Kidney (tissue), 14 donors: ENCODE measurements around the gene MTHFS. TPM values are rescaled to one million over a fixed set of nuclear protein-coding genes. Genes with fewer than 3 reads are reported as not detected.

Experiments used
- DNase-seq, 5 donors: peaks; one replicate each; pipeline ENCODE4 v3.0.0-alpha.2; 2013 to 2020
- FAIRE-seq: peaks from 2 replicates; lab custom pipeline; 2012; peaks lifted over from hg19 to GRCh38; lab: Jason Lieb, UNC
- H3K27ac ChIP-seq, 2 donors: one replicate each; pipeline ENCODE4 v1.7.0; 2013; ENCODE audit warnings: low read depth in 2 of 2, low read length in 2 of 2, inconsistent platforms in 1 of 2
- H3K27me3 ChIP-seq: one replicate; pipeline ENCODE4 v1.7.1; 2013; ENCODE audit warnings: low read length, inconsistent platforms; ENCODE audit not compliant: control insufficient read depth, insufficient read depth
- H3K36me3 ChIP-seq, 3 donors: one replicate each; pipeline versions ENCODE4 v1.7.0 to v1.7.1; 2013; ENCODE audit warnings: low read length in 3 of 3, control low read depth in 1 of 3, inconsistent platforms in 1 of 3; ENCODE audit not compliant: insufficient read depth in 3 of 3, control insufficient read depth in 2 of 3
- H3K4me1 ChIP-seq, 3 donors: one replicate each; pipeline versions ENCODE4 v1.7.0 to v1.7.1; 2013; ENCODE audit warnings: low read length in 3 of 3, inconsistent platforms in 1 of 3, low read depth in 1 of 3; ENCODE audit not compliant: control insufficient read depth in 2 of 3, insufficient read depth in 2 of 3
- H3K4me3 ChIP-seq, 3 donors: one replicate each; pipeline versions ENCODE4 v1.7.0 to v1.8.1; 2013; ENCODE audit warnings: low read length in 3 of 3, control low read depth in 1 of 3, inconsistent platforms in 1 of 3
- H3K9ac ChIP-seq, 3 donors: one replicate each; pipeline versions ENCODE4 v1.7.0 to v1.7.1; 2013; ENCODE audit warnings: low read length in 3 of 3, control low read depth in 1 of 3, inconsistent platforms in 1 of 3
- H3K9me3 ChIP-seq, 3 donors: one replicate each; pipeline versions ENCODE4 v1.7.0 to v1.7.1; 2013; ENCODE audit warnings: low read length in 3 of 3, control low read depth in 1 of 3, inconsistent platforms in 1 of 3; ENCODE audit not compliant: control insufficient read depth in 2 of 3, insufficient read depth in 1 of 3
- intact Hi-C: fragments of 100-400 bp; cut with DNase I; formaldehyde crosslinking; loops from one replicate; pipeline ENCODE4 v1.11.1; 2022
- polyA plus RNA-seq: library from polyadenylated mRNA; stranded (reverse); fragments of 350-450 nt; fragmentation: Illumina TruSeq; extraction: RNeasy Lipid Tissue Mini Kit (QIAGEN cat#74804); gene quantifications from one replicate; pipeline ENCODE4 v1.2.3, GENCODE V29; 2014; ENCODE audit warnings: low read depth, low replicate concordance; ENCODE audit not compliant: insufficient read depth
- total RNA-seq: library from RNA; stranded (reverse); fragmentation: NEBNext Ultra II Directional; extraction: Animal tissue kit (Norgen Biotek cat#: 25700); gene quantifications from one replicate; pipeline ENCODE4 v1.2.1, GENCODE V29; 2021
- TF ChIP-seq, protein P1 (sequence below): IDR thresholded peaks from 3 replicates; pipeline ENCODE4 v1.5.1; 2012; ENCODE audit warnings: mild to moderate bottlenecking, moderate library complexity, borderline replicate concordance; ENCODE audit not compliant: insufficient read depth; ENCODE audit errors: extremely low read depth
- donor health status: control.
- donor health status: control.
- donor health status: control.
- donor health status: control.
- donor health status: control.
- donor health status: DM: yes; HTN: yes; CAD: no.
- donor health status: Normal renal cell carcinoma (clear cell type).

The MTHFS gene
- total and polyA plus RNA-seq, 2 donors from 2014 or later: 44.1 to 115 TPM

DNA sequence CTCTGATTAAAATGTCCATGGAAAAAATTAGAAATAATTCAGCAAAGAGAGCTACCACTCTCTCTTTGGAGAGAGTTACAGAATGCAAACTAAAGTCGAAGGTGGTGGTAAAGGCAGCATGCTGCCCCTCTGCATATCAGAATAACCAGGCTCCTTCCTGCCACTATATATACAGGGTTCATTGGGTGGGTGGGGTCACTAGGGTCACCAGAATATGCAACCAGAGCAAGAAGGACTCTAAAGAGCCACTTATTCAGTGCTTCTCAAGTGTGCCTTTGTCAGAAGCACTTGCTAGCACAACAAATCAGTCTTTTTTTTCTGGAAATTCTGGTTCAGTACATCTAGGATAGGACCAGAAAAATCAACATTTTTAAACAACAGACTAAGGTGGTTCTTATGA is 70.0 kb downstream of the MTHFS start:
- DNase-seq (no peak), FAIRE-seq (no peak)
- Histone ChIP-seq H3K4me1 (no peaks in the 10 kb centered on the region), H3K27me3 (no peaks in the 10 kb centered on the region), H3K27ac (no peak overlapping the region), H3K36me3 (peaks cover 0 to 6% (median 2%) of the 10 kb centered on the region in 3 donors), H3K4me3 (no peak overlapping the region), H3K9ac (no peak overlapping the region), H3K9me3 (no peaks in the 10 kb centered on the region)
- intact Hi-C loops: no loop called here
- TF ChIP-seq, protein P1, sequence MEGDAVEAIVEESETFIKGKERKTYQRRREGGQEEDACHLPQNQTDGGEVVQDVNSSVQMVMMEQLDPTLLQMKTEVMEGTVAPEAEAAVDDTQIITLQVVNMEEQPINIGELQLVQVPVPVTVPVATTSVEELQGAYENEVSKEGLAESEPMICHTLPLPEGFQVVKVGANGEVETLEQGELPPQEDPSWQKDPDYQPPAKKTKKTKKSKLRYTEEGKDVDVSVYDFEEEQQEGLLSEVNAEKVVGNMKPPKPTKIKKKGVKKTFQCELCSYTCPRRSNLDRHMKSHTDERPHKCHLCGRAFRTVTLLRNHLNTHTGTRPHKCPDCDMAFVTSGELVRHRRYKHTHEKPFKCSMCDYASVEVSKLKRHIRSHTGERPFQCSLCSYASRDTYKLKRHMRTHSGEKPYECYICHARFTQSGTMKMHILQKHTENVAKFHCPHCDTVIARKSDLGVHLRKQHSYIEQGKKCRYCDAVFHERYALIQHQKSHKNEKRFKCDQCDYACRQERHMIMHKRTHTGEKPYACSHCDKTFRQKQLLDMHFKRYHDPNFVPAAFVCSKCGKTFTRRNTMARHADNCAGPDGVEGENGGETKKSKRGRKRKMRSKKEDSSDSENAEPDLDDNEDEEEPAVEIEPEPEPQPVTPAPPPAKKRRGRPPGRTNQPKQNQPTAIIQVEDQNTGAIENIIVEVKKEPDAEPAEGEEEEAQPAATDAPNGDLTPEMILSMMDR: no peak

DNA sequence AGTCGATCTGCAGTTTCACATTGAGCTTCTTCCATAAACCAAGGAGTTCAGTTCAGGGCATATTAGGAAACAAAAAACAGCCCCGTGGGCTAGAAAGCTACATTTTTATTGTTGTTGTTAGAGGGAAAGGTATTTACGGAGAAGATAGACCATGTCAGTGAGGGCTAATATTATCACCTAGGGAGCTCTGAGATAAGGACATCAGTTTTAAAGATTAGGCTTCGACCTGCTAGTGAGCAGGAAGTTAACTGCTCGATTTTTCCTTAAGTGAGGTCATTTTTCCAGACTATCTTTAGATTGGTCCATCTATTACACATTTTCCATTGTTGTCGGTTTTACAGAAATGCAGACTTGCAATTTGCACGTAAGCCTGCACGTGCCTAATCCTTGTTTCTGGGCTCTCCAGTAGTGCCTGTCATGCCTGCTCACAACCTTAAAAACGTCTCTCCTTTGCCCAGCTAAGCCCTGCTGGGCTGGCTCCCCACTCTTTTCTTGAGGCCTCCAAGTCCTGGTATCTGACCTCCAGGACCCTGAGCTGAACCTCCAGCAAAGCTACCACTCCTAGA is 72.6 kb downstream of the MTHFS start:
- no peak for DNase-seq
- H3K4me1 ChIP-seq: no peaks in the 10 kb centered on the region
- no peak overlapping the region for H3K4me3 ChIP-seq
- no peak overlapping the region for H3K9ac ChIP-seq
- H3K27me3 ChIP-seq: no peaks in the 10 kb centered on the region
- no peak for FAIRE-seq
- no peak overlapping the region for H3K27ac ChIP-seq
- peaks cover 0 to 3% (median 2%) of the 10 kb centered on the region in 3 donors for H3K36me3 ChIP-seq
- intact Hi-C loops: no loop called here
- TF ChIP-seq, protein P1: no peak
- peaks cover 0 to 2% (median 0%) of the 10 kb centered on the region in 3 donors for H3K9me3 ChIP-seq

DNA sequence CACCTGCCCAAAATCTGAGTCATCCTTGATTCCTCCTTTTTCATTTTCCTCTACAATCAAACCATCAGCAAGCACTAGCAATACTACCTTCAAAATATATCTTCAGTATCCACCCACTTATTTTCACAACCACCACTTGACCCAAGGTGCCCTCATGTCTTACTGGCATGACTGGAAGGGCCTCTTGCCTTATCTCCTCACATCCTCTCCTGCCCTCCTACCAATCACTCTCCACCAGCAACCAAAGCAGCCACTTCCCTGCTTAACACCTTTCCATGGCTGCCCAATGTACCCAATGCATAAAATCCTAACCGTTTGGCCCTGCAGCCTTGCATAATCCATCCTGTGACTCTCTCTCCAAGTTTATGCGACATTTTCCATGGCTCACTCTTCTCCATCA is 76.0 kb downstream of the MTHFS start:
- Histone ChIP-seq H3K9ac (no peak overlapping the region), H3K4me3 (no peak overlapping the region), H3K4me1 (no peaks in the 10 kb centered on the region), H3K27me3 (no peaks in the 10 kb centered on the region), H3K9me3 (peaks cover 0 to 2% (median 0%) of the 10 kb centered on the region in 3 donors), H3K36me3 (peaks cover 0 to 2% (median under 1%) of the 10 kb centered on the region in 3 donors), H3K27ac (no peak overlapping the region)
- no peak for FAIRE-seq
- TF ChIP-seq, protein P1: no peak
- DNase-seq: no peak
- intact Hi-C loops: no loop called here

DNA sequence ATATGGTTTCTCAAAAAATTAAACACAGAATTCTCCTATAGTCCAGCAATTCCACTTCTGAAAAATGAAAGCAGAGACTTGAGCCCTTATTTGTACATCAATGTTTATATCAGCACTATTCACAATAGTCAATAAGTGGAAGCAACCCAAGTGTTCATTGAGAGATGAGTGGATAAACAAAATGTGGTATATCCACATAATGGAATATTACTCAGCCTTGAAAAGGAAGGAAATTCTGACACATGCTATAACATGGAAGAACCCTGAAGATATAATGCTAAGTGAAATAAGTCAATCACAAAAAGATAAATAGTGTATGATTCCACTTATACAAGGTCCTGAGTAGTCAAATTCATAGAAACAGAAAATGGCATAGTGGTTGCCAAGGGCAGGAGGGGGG is 76.6 kb downstream of the MTHFS start:
- Histone ChIP-seq H3K36me3 (peaks cover 0 to 2% (median 0%) of the 10 kb centered on the region in 3 donors), H3K9me3 (peaks cover 0 to 2% (median 0%) of the 10 kb centered on the region in 3 donors), H3K9ac (no peak overlapping the region), H3K27me3 (no peaks in the 10 kb centered on the region), H3K4me3 (no peak overlapping the region), H3K4me1 (no peaks in the 10 kb centered on the region), H3K27ac (no peak overlapping the region)
- DNase-seq: no peak
- intact Hi-C loops: no loop called here
- FAIRE-seq: no peak
- TF ChIP-seq, protein P1: no peak
